AG09309 (cell line): ENCODE data around the gene PPARG.

Source experiments
- DNase-seq: peaks from one replicate; pipeline ENCODE4 v3.0.0-alpha.2; 2010; ENCODE audit warnings: low read depth
- H3K4me3 ChIP-seq: 2 replicates; pipeline ENCODE4 v1.5.1; 2011; ENCODE audit warnings: mild to moderate bottlenecking, low read depth, low read length, moderate library complexity; ENCODE audit not compliant: control insufficient read depth
- TF ChIP-seq, protein P1 (sequence below): IDR thresholded peaks from 2 replicates; pipeline ENCODE4 v1.5.1; 2011; ENCODE audit warnings: mild to moderate bottlenecking, low read depth, low read length, inconsistent platforms; ENCODE audit not compliant: insufficient read depth, control insufficient read depth; ENCODE audit errors: missing control alignments

PPARG gene

DNA sequence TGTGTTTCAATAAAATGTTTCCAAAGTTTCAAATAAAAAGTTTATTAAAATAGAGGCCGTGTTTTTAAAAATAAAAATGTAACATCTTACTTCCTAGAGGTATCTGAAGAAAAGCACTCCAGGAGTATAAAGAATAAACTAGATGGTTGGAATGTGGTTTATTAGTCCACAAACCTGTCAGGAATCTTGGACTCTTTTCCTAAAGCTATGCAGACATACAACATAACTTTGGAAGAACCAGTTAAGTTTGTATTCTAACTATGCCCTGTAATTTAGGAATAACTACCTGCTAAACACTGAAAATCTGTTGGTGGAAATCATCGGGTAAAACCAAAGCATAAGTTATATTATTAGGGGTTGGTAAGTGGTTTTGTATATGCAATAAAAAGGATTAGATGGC, 51.6 kb downstream of the PPARG start:
- TF ChIP-seq, protein P1, sequence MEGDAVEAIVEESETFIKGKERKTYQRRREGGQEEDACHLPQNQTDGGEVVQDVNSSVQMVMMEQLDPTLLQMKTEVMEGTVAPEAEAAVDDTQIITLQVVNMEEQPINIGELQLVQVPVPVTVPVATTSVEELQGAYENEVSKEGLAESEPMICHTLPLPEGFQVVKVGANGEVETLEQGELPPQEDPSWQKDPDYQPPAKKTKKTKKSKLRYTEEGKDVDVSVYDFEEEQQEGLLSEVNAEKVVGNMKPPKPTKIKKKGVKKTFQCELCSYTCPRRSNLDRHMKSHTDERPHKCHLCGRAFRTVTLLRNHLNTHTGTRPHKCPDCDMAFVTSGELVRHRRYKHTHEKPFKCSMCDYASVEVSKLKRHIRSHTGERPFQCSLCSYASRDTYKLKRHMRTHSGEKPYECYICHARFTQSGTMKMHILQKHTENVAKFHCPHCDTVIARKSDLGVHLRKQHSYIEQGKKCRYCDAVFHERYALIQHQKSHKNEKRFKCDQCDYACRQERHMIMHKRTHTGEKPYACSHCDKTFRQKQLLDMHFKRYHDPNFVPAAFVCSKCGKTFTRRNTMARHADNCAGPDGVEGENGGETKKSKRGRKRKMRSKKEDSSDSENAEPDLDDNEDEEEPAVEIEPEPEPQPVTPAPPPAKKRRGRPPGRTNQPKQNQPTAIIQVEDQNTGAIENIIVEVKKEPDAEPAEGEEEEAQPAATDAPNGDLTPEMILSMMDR, result no peak
- no peak overlapping the region for H3K4me3 ChIP-seq
- DNase-seq, result no peak

DNA sequence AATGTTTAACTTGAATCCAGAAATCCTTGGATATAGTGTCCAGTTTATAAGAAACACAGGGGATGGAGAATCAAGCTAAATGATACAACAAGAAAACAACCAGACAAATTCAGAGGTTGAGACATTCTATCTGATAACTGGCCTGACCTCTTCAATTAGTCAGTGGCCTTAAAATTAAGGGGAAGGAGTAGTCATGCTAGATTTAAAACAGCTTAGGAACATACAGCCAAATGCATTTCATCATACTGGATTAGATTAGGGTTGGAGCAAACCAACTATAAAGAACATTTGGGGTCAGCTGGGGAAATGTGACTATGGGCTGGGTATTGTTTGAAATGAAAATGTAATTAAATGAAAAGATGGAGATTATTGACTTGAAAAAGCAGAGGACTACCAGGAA, 53.3 kb downstream of the PPARG start:
- H3K4me3 ChIP-seq, result no peak overlapping the region
- no peak for DNase-seq
- TF ChIP-seq, protein P1, result no peak

DNA sequence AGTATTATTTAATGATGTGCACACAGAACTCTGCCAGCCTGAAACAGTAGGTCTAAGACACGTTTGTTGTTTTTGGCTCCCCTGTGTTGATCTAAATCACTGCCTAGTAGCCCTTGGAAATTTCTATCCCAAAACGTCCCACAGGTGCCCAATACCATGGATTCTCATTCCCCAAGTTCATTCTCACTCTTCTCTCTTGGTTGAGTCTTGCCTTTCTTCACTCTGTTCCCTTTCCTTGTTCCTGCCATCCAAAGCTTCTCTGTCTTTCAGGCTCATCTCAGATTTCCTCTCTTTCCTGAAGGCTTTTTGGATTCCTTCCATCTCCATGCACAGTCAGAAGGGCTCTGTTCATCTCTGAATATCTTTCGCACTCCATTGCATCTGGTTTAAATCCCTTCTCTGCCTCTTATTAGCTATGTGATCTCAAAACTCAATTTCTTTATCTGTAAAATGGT, 54.2 kb downstream of the PPARG start:
- TF ChIP-seq, protein P1, result no peak
- DNase-seq, result no peak

DNA sequence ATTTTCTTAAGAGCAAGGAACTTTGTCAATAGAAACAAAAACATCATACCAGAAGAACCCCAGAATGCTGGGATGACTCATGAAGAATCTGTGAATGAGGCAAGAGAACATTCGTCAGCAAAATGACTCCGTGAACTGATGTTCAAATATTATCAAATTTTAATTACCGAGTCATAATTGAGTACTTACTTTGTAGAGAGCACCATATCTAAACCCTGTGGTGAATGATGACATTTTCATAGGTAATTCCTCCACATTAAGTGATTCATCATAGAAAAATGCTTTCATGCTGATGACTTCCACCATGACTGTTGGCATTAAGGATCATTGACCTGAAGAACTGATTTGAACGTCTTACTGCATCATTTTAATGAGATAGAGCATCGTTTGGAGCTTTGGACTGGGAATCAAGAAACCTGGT, 56.3 kb downstream of the PPARG start:
- no peak overlapping the region for H3K4me3 ChIP-seq
- TF ChIP-seq, protein P1, result no peak
- DNase-seq, result no peak

More for the DNA sequence above, 54.2 kb downstream of the PPARG start:
- H3K4me3 ChIP-seq, result no peak overlapping the region

DNA sequence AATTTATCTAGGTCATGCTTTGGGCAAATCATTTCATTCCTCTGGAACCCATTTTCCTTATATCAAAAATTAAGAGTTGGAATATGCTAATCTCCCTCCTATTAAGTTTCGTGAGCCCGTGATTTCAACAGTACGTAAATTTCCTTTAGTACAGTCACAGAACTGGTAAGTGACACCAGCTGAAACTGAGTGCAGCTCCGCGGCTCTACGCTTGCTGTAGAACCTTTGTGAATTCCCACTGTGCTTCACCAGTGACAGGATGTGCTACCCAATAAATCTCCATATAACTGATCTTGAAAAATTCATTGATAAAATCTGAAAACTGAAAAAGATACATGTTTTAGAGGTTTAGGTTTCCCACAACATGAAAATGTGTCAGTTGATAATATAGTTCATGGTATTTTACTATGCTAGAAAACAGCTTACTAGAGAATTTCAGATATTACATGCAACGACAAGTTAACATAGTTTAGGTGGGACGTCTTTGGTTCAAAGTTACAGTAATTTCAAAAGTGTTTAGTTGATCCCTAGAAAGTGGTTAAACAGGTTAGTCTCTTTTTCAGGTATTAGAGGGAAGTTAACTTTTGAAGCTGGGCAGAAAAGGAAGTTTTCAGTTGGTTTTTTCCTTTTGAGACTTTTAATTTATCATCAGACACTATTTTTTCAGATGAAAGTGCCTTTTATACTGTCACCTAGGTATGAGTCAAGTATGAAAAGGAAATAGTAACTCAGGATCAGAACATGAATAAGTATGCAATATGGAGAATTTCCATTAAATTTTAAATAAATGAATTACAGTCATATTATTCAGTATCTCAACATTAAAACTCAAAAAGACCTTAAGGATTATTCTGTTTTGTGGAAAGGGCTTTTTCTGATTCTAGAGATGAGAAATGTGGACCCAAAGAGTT, 57.0 kb downstream of the PPARG start:
- TF ChIP-seq, protein P1, result no peak
- H3K4me3 ChIP-seq, result no peak overlapping the region
- DNase-seq, result no peak

DNA sequence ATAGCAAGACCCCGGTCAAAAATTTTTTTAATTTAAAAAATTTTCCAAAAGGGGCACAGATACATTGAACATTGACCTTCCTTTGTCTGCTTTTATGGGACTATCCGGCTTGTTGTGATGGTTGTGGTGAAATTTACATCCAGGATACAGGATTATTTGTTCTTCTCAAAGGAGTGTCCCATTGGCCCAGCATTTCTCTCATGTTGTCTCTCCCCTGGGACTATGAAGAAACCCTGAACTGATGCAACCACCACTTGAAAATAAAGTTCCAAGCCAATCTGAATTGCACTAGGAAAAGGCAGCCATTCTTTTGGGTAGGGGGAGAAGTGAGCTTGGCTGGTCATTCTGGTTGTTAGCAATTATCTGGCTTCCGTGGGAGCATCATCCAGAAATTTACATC, 58.4 kb downstream of the PPARG start:
- no peak for DNase-seq
- TF ChIP-seq, protein P1, result no peak
- H3K4me3 ChIP-seq, result no peak overlapping the region
